Smooth muscle cell (in vitro differentiated cells): ENCODE measurements around the gene CCDC157. TPM values are rescaled to one million over a fixed set of nuclear protein-coding genes. Genes with fewer than 3 reads are reported as not detected.

Experiments
- DNase-seq: peaks from one replicate; lab custom pipeline; 2025; ENCODE audit not compliant: unreplicated experiment; lab: John Stamatoyannopoulos, UW
- H2AFZ ChIP-seq: fragments of 200-600 bp; sonication (generic); 2 replicates; pipeline ENCODE4 v1.6.0; 2016; ENCODE audit warnings: antibody characterized with exemption, low read depth, mild to moderate bottlenecking
- H3F3A ChIP-seq: fragments of 200-600 bp; sonication (generic); 2 replicates; pipeline ENCODE4 v1.6.0; 2017; ENCODE audit warnings: antibody characterized with exemption, low read depth
- H3K27ac ChIP-seq: fragments of 200-600 bp; sonication (generic); 2 replicates; pipeline ENCODE4 v1.5.1; 2016; ENCODE audit warnings: low read depth, mild to moderate bottlenecking
- H3K27me3 ChIP-seq: fragments of 200-600 bp; sonication (generic); 2 replicates; pipeline ENCODE4 v1.6.1; 2016; ENCODE audit warnings: low read depth, mild to moderate bottlenecking
- H3K36me3 ChIP-seq: fragments of 200-600 bp; sonication (generic); 2 replicates; pipeline ENCODE4 v1.5.1; 2016; ENCODE audit warnings: low read depth
- H3K4me1 ChIP-seq: fragments of 200-600 bp; sonication (generic); 2 replicates; pipeline ENCODE4 v1.5.1; 2016; ENCODE audit warnings: low read depth
- H3K4me2 ChIP-seq: fragments of 200-600 bp; sonication (generic); 2 replicates; pipeline ENCODE4 v1.6.0; 2016; ENCODE audit warnings: mild to moderate bottlenecking
- H3K4me3 ChIP-seq: fragments of 200-600 bp; sonication (generic); 2 replicates; pipeline ENCODE4 v1.5.1; 2016; ENCODE audit warnings: mild to moderate bottlenecking
- H3K79me2 ChIP-seq: fragments of 200-600 bp; sonication (generic); 2 replicates; pipeline ENCODE4 v1.6.0; 2016; ENCODE audit warnings: low read depth, mild to moderate bottlenecking
- H3K9ac ChIP-seq: fragments of 200-600 bp; sonication (generic); 2 replicates; pipeline ENCODE4 v1.6.0; 2016; ENCODE audit warnings: low read depth
- H3K9me3 ChIP-seq: fragments of 200-600 bp; sonication (generic); replicated peaks from 2 replicates; pipeline ENCODE4 v1.5.1; 2016; ENCODE audit warnings: low read depth
- H4K20me1 ChIP-seq: fragments of 200-600 bp; sonication (generic); 2 replicates; pipeline ENCODE4 v1.6.0; 2016; ENCODE audit warnings: low read depth
- CTCF ChIP-seq: fragments of 200-600 bp; sonication (generic); IDR thresholded peaks from 2 replicates; pipeline ENCODE4 v1.5.1; 2017; ENCODE audit warnings: borderline replicate concordance, mild to moderate bottlenecking, antibody characterized with exemption; ENCODE audit not compliant: insufficient read depth, poor library complexity, severe bottlenecking
- WGBS: methylation state at CpG from one replicate; pipeline ENCODE4 v1.1.7; 2016; ENCODE audit warnings: low lambda C conversion rate; 5-methylcytosine and 5-hydroxymethylcytosine counted together
- polyA plus RNA-seq: library from polyadenylated mRNA; unstranded; fragments of >200 nt; fragmentation: Nextera tagmentation; extraction: Ambion mirVana; gene quantifications from 2 replicates; pipeline ENCODE4 v1.2.1, GENCODE V29; 2016
- total RNA-seq: library from RNA; depleted of rRNA; stranded (reverse); fragments of >200 nt; gene quantifications from 2 replicates; pipeline ENCODE4 v1.2.3, GENCODE V29; 2014

The CCDC157 gene
- total and polyA plus RNA-seq, 2 experiments from 2014 or later: 2.5 to 4.8 TPM

GRCh38 chr22:30404307-30404706 lies 47.5 kb downstream of the CCDC157 start:
- no peak for DNase-seq
- H3K36me3 ChIP-seq: no peaks in the 10 kb centered on the region
- H3K79me2 ChIP-seq: no peaks in the 10 kb centered on the region
- H3K27ac ChIP-seq: no peak overlapping the region
- TF ChIP-seq CTCF: no peak
- H3K27me3 ChIP-seq: no peaks in the 10 kb centered on the region
- H4K20me1 ChIP-seq: peaks cover 41% of the 10 kb centered on the region
- H3K4me2 ChIP-seq: no peak overlapping the region
- no peaks in the 10 kb centered on the region for H3K4me1 ChIP-seq
- WGBS: 92% methylated on average over 6 of the region's 6 CpGs
- H3K9ac ChIP-seq: no peak overlapping the region
- peaks cover 5% of the 10 kb centered on the region for H3F3A ChIP-seq
- no peaks in the 10 kb centered on the region for H3K9me3 ChIP-seq
- H3K4me3 ChIP-seq: no peak overlapping the region
- H2AFZ ChIP-seq: no peak overlapping the region

GRCh38 chr22:30405731-30406130 lies 48.9 kb downstream of the CCDC157 start:
- no peaks in the 10 kb centered on the region for H3K9me3 ChIP-seq
- peaks cover 30% of the 10 kb centered on the region for H4K20me1 ChIP-seq
- WGBS: 82% methylated on average over 4 of the region's 4 CpGs
- no peaks in the 10 kb centered on the region for H3K4me1 ChIP-seq
- H2AFZ ChIP-seq: no peak overlapping the region
- no peaks in the 10 kb centered on the region for H3K27me3 ChIP-seq
- no peak overlapping the region for H3K4me2 ChIP-seq
- no peaks in the 10 kb centered on the region for H3K79me2 ChIP-seq
- H3K27ac ChIP-seq: no peak overlapping the region
- TF ChIP-seq CTCF: no peak
- no peak for DNase-seq
- H3K9ac ChIP-seq: no peak overlapping the region
- peaks cover 5% of the 10 kb centered on the region for H3F3A ChIP-seq
- no peak overlapping the region for H3K4me3 ChIP-seq
- H3K36me3 ChIP-seq: no peaks in the 10 kb centered on the region

- DNase-seq: no peak
- H3K4me3 ChIP-seq: no peak overlapping the region
- H3K9ac ChIP-seq: no peak overlapping the region
- H4K20me1 ChIP-seq: peaks cover 30% of the 10 kb centered on the region
- peaks cover 5% of the 10 kb centered on the region for H3F3A ChIP-seq
- TF ChIP-seq CTCF: no peak
- no peaks in the 10 kb centered on the region for H3K79me2 ChIP-seq
- H3K4me1 ChIP-seq: no peaks in the 10 kb centered on the region
- no peak overlapping the region for H2AFZ ChIP-seq
- no peaks in the 10 kb centered on the region for H3K9me3 ChIP-seq
- no peaks in the 10 kb centered on the region for H3K27me3 ChIP-seq
- no peak overlapping the region for H3K27ac ChIP-seq
- no peaks in the 10 kb centered on the region for H3K36me3 ChIP-seq
- H3K4me2 ChIP-seq: no peak overlapping the region
- 92% methylated on average over 6 of the region's 6 CpGs for whole genome bisulfite sequencing
Measured at GRCh38 chr22:30406400-30406799, 49.6 kb downstream of the CCDC157 start.

GRCh38 chr22:30408388-30409102 lies 51.7 kb downstream of the CCDC157 start:
- DNase-seq: no peak
- no peaks in the 10 kb centered on the region for H3K27me3 ChIP-seq
- no peaks in the 10 kb centered on the region for H3K4me1 ChIP-seq
- no peaks in the 10 kb centered on the region for H3K36me3 ChIP-seq
- peaks cover 5% of the 10 kb centered on the region for H3F3A ChIP-seq
- no peak for TF ChIP-seq CTCF
- H4K20me1 ChIP-seq: peaks cover 11% of the 10 kb centered on the region
- no peak overlapping the region for H3K9ac ChIP-seq
- H2AFZ ChIP-seq: no peak overlapping the region
- H3K4me3 ChIP-seq: no peak overlapping the region
- no peaks in the 10 kb centered on the region for H3K79me2 ChIP-seq
- peak overlapping the region; percentile 23 for H3K27ac ChIP-seq
- H3K9me3 ChIP-seq: no peaks in the 10 kb centered on the region
- WGBS: 63% methylated on average over 13 of the region's 13 CpGs
- H3K4me2 ChIP-seq: no peak overlapping the region
